Hepatocyte (in vitro differentiated cells): ENCODE measurements around the gene CHN2. TPM values are rescaled to one million over a fixed set of nuclear protein-coding genes. Genes with fewer than 3 reads are reported as not detected.
"Not testable (repeated sequence)": the region's sequence is repeated elsewhere in the genome, so short reads cannot be mapped to it uniquely, and the experiment has no call there.

Experiments used
- DNase-seq: peaks from one replicate; pipeline ENCODE4 v3.0.0-alpha.2; 2016; ENCODE audit warnings: low spot score
- H2AFZ ChIP-seq: fragments of 200-600 bp; sonication (generic); 2 replicates; pipeline ENCODE4 v1.6.0; 2016; ENCODE audit warnings: antibody characterized with exemption, mild to moderate bottlenecking
- H3K27ac ChIP-seq: fragments of 200-600 bp; sonication (generic); 2 replicates; pipeline ENCODE4 v1.5.1; 2016; ENCODE audit warnings: mild to moderate bottlenecking
- H3K27me3 ChIP-seq: fragments of 200-600 bp; sonication (generic); 2 replicates; pipeline ENCODE4 v1.6.1; 2016
- H3K36me3 ChIP-seq: fragments of 200-600 bp; sonication (generic); replicated peaks from 2 replicates; pipeline ENCODE4 v1.5.1; 2016; ENCODE audit warnings: low read depth; ENCODE audit not compliant: insufficient read depth
- H3K4me1 ChIP-seq: fragments of 200-600 bp; sonication (generic); 2 replicates; pipeline ENCODE4 v1.5.1; 2016; ENCODE audit warnings: mild to moderate bottlenecking, moderate library complexity; ENCODE audit not compliant: insufficient read depth
- H3K4me2 ChIP-seq: fragments of 200-600 bp; sonication (generic); 2 replicates; pipeline ENCODE4 v1.6.0; 2016
- H3K4me3 ChIP-seq: fragments of 200-600 bp; sonication (generic); 2 replicates; pipeline ENCODE4 v1.5.1; 2016; ENCODE audit warnings: mild to moderate bottlenecking
- H3K79me2 ChIP-seq: fragments of 200-600 bp; sonication (generic); 2 replicates; pipeline ENCODE4 v1.6.0; 2017; ENCODE audit warnings: mild to moderate bottlenecking
- H3K9me2 ChIP-seq: fragments of 200-600 bp; sonication (generic); replicated peaks from 2 replicates; pipeline ENCODE4 v1.6.0; 2017; ENCODE audit warnings: mild to moderate bottlenecking; ENCODE audit not compliant: insufficient read depth
- H3K9me3 ChIP-seq: fragments of 200-600 bp; sonication (generic); 2 replicates; pipeline ENCODE4 v1.5.1; 2016; ENCODE audit warnings: low read depth, mild to moderate bottlenecking
- H4K20me1 ChIP-seq: fragments of 200-600 bp; sonication (generic); 2 replicates; pipeline ENCODE4 v1.6.0; 2016; ENCODE audit warnings: mild to moderate bottlenecking; ENCODE audit not compliant: insufficient read depth, poor library complexity, severe bottlenecking
- EZH2 ChIP-seq: fragments of 200-600 bp; sonication (generic); IDR thresholded peaks from 2 replicates; pipeline ENCODE4 v1.6.1; 2016; ENCODE audit warnings: antibody characterized with exemption, mild to moderate bottlenecking, borderline replicate concordance
- EZH2phosphoT487 ChIP-seq: fragments of 200-600 bp; sonication (generic); IDR thresholded peaks from one replicate; pipeline ENCODE4 v1.6.1; 2018; ENCODE audit warnings: antibody characterized with exemption, mild to moderate bottlenecking, low read depth, moderate library complexity; ENCODE audit not compliant: unreplicated experiment, severe bottlenecking
- WGBS: methylation state at CpG from one replicate; pipeline ENCODE4 v1.1.6; 2016; ENCODE audit warnings: low lambda C conversion rate; ENCODE audit errors: missing lambda C conversion rate; 5-methylcytosine and 5-hydroxymethylcytosine counted together
- polyA plus RNA-seq: library from polyadenylated mRNA; unstranded; fragments of >200 nt; fragmentation: Nextera tagmentation; extraction: Ambion mirVana; gene quantifications from 2 replicates; pipeline ENCODE4 v1.2.1, GENCODE V29; 2016
- total RNA-seq: library from RNA; depleted of rRNA; stranded (reverse); fragments of >200 nt; gene quantifications from 2 replicates; pipeline ENCODE4 v1.2.3, GENCODE V29; 2014
- TF ChIP-seq, protein P1 (sequence below): fragments of 200-600 bp; sonication (generic); IDR thresholded peaks from 2 replicates; pipeline ENCODE4 v1.5.1; 2016; ENCODE audit warnings: antibody characterized with exemption, mild to moderate bottlenecking; ENCODE audit not compliant: poor library complexity

CHN2 gene
- total and polyA plus RNA-seq, 2 experiments from 2014 or later, result 8.7 to 12.3 TPM

DNA sequence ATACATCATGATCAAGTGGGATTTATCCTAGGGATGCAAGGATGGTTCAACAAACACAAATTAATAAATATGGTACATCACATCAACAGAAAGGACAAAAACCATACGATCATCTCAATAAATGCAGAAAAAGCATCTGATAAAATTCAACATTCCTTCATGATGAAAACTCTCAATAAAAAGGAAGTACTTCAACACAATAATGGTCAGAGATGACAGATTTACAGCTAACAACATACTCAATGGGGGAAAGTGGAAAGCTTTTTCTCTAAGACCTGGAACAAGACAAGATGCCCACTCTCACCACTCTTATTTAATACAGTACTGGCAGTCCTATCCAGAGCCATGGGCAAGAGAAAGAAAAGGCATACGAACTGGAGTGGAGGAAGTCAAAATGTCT lies 329.2 kb downstream of the CHN2 start:
- Histone ChIP-seq H3K36me3 (no peaks in the 10 kb centered on the region), H3K9me2 (no peaks in the 10 kb centered on the region), H3K27ac (no peak overlapping the region), H4K20me1 (no peaks in the 10 kb centered on the region), H3K79me2 (no peaks in the 10 kb centered on the region), H3K4me1 (no peaks in the 10 kb centered on the region), H3K9me3 (no peaks in the 10 kb centered on the region), H3K4me3 (no peak overlapping the region), H2AFZ (no peak overlapping the region), H3K27me3 (no peaks in the 10 kb centered on the region), H3K4me2 (no peak overlapping the region)
- no peak for DNase-seq
- WGBS, result 88% methylated on average over 2 of the region's 2 CpGs
- TF ChIP-seq EZH2 (no peak), EZH2phosphoT487 (no peak)
- TF ChIP-seq, protein P1, sequence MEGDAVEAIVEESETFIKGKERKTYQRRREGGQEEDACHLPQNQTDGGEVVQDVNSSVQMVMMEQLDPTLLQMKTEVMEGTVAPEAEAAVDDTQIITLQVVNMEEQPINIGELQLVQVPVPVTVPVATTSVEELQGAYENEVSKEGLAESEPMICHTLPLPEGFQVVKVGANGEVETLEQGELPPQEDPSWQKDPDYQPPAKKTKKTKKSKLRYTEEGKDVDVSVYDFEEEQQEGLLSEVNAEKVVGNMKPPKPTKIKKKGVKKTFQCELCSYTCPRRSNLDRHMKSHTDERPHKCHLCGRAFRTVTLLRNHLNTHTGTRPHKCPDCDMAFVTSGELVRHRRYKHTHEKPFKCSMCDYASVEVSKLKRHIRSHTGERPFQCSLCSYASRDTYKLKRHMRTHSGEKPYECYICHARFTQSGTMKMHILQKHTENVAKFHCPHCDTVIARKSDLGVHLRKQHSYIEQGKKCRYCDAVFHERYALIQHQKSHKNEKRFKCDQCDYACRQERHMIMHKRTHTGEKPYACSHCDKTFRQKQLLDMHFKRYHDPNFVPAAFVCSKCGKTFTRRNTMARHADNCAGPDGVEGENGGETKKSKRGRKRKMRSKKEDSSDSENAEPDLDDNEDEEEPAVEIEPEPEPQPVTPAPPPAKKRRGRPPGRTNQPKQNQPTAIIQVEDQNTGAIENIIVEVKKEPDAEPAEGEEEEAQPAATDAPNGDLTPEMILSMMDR, result no peak

DNA sequence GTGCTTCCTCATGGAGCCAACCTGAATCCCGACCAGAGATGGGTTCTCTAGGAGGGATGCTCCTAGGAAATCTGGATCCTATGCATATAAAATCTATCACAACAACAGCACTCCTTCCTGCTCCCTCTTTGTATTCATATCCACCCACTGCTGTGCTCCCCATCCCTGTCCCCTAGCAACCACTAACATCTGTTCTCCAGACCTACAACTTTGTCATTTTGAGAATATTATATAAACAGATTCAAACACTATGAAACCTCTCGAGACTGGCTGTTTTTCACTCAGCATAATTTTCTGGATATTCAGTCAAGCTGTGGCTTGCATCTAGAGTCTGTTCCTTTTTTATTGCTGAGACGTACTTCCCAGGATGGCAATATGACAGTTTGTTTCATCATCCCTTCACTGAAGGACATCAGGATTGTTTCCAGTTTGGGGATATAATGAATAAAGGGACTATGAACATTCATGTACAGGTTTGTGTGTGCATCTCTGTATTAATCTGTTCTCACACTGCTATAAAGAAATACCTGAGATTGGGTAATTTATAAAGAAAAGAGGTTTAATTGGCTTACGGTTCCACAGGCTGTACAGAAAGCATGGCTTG lies 333.0 kb downstream of the CHN2 start:
- WGBS, result 91% methylated on average over 4 of the region's 4 CpGs
- no peaks in the 10 kb centered on the region for H4K20me1 ChIP-seq
- H3K27me3 ChIP-seq, result no peaks in the 10 kb centered on the region
- H3K27ac ChIP-seq, result no peak overlapping the region
- no peaks in the 10 kb centered on the region for H3K36me3 ChIP-seq
- no peaks in the 10 kb centered on the region for H3K79me2 ChIP-seq
- no peak overlapping the region for H2AFZ ChIP-seq
- no peak for TF ChIP-seq EZH2phosphoT487
- TF ChIP-seq, protein P1, result no peak
- TF ChIP-seq EZH2, result no peak
- H3K9me3 ChIP-seq, result no peaks in the 10 kb centered on the region
- no peaks in the 10 kb centered on the region for H3K9me2 ChIP-seq
- H3K4me3 ChIP-seq, result no peak overlapping the region
- H3K4me1 ChIP-seq, result no peaks in the 10 kb centered on the region
- DNase-seq, result no peak
- H3K4me2 ChIP-seq, result no peak overlapping the region

DNA sequence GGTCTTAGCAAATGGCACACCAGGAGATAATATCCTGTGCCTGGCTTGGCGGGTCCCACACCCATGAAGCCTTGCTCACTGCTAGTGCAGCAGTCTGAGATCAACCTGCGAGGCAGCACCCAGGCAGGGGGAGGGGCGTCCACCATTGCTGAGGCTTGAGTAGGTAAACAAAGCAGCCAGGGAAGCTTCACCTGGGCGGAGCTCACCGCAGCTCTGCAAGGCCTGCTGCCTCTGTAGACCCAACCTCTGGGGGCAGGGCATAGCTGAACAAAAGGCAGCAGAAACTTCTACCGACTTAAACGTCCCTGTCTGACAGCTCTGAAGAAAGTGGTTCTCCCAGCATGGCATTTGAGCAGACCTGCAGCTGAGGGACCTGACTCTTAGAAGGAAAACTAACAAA lies 334.0 kb downstream of the CHN2 start:
- H3K4me3 ChIP-seq, H3K36me3 ChIP-seq, H2AFZ ChIP-seq, H3K9me3 ChIP-seq, H3K79me2 ChIP-seq, H4K20me1 ChIP-seq, H3K4me2 ChIP-seq, H3K27ac ChIP-seq, H3K9me2 ChIP-seq, H3K4me1 ChIP-seq, H3K27me3 ChIP-seq: not testable (repeated sequence)
- DNase-seq, result peak; percentile 17
- WGBS, result 67% methylated on average over 7 of the region's 7 CpGs

Other genes with a start within 250 kb of the CHN2 start
- gene TRIL, start 236.4 kb upstream of the CHN2 start, total RNA-seq, result 3.0 and 4.6 TPM in 2 replicates
- 1.2 and 2.5 TPM in 2 replicates for gene TRIL, start 236.4 kb upstream of the CHN2 start, polyA plus RNA-seq
- gene CPVL, start 48.2 kb upstream of the CHN2 start, total RNA-seq, result 26.2 and 36.6 TPM in 2 replicates
- gene CPVL, start 48.2 kb upstream of the CHN2 start, polyA plus RNA-seq, result 36.3 and 36.4 TPM in 2 replicates